Activated T-helper 1 cell treated with Interleukin-2 at 50 U/mL for 16 hours (primary cell): Measurements from ENCODE around the gene PTPRT.

ENCODE experiments used
- DNase-seq: peaks from one replicate; pipeline ENCODE4 v3.0.0-alpha.2; 2020; ENCODE audit warnings: low read depth

PTPRT gene

GRCh38 chr20:43119720-43120119 lies 70.0 kb downstream of the PTPRT start:
- DNase-seq, result no peak

DNA sequence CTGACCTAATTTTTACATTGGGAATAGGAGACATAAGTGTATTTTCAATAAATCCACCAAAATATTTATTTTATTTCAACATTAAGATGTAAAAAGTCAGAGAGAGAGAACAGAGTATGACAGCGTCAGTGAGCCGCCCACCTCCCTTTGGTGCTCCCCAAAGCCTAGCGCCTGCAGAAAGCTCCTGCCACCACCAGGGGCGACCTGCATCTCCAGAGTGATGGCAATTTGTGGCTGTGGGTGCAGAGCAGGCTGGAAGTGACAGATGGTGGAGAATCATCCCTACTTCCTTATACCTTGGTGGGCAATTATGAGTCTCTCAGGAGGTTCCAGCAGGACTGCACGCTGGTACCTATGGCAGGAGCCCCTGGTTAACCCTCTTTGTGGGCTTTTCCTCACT lies 87.3 kb downstream of the PTPRT start:
- no peak for DNase-seq

GRCh38 chr20:43096931-43097260 lies 92.8 kb downstream of the PTPRT start:
- DNase-seq, result no peak

GRCh38 chr20:43096126-43096930 lies 93.4 kb downstream of the PTPRT start:
- no peak for DNase-seq

GRCh38 chr20:43095034-43095433 lies 94.7 kb downstream of the PTPRT start:
- no peak for DNase-seq

DNA sequence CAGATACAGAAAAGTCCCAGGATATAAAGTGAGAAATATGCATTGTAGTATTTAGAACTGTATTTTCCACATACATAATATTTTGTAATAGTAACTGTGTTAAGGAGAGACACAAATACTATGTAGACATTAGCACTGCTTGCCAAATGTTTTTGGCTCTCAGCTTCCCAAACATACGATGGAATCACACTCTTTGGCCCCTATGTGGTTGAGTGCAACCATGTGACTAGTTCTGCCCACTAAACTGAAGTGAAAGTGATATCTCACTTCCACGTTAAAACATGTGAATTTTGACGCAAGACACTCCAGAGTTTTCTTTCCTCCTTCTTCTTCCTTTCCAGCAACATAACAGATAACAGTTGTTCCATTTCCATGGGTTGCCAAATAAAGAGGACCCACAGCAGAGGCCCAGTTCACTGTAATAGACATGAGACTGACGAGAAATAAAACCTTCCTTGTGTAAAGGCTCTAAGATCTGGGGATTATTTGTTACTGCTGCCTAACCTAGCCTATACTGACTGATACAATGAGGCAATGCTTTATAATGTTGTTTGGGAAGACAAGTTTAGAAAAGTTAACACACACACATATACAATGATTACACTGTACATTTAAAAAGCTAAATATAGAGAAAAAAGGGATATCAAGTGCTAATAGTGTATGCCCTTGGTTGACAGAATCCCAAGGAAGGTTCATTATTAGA lies 97.2 kb downstream of the PTPRT start:
- DNase-seq, result no peak

- DNase-seq, result no peak
These were observed 121.2 kb downstream of the PTPRT start for GRCh38 chr20:43068482-43068881.

DNA sequence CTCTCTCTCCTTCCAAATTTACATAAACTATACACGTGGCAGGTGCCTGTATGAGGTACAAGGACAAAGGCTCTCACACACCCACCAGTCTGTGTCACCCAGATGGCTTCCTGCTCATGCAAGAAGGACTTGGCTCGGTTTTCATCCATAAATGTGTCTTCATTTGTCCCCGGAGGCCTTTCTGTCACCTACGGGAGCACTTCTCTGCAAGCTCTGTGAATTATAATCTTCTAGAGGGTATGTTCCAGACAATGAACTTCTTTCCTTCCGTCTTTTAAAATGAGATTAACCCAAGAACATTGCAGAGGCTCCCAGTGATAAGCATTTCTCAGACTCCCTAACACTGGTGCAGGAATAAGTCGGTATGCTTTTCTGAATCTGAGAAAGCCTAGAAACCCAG lies 123.6 kb downstream of the PTPRT start:
- no peak for DNase-seq

- DNase-seq, result no peak
These were observed 124.4 kb downstream of the PTPRT start for GRCh38 chr20:43065299-43065698.

GRCh38 chr20:43058077-43058476 lies 131.6 kb downstream of the PTPRT start:
- DNase-seq, result no peak

DNA sequence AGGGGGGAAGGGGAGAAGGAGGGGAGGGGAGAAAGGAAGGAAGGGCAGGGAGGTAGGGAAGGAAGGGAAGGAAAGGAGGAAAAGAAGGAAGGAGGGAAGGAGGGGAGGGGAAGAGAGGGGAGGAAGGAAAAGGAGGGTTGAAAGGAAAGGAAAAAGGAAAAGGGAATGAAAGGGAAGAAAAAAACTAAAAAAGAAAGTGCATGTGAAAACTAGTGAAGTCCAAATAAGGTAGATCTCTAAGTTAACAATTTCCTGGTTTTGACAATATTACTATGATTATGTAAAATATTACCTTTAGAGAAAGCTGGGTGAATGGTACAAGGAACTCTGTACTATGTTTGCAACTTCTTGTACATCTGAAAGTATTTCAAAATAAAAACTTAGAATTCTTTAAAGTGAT lies 132.4 kb downstream of the PTPRT start:
- DNase-seq, result no peak

DNA sequence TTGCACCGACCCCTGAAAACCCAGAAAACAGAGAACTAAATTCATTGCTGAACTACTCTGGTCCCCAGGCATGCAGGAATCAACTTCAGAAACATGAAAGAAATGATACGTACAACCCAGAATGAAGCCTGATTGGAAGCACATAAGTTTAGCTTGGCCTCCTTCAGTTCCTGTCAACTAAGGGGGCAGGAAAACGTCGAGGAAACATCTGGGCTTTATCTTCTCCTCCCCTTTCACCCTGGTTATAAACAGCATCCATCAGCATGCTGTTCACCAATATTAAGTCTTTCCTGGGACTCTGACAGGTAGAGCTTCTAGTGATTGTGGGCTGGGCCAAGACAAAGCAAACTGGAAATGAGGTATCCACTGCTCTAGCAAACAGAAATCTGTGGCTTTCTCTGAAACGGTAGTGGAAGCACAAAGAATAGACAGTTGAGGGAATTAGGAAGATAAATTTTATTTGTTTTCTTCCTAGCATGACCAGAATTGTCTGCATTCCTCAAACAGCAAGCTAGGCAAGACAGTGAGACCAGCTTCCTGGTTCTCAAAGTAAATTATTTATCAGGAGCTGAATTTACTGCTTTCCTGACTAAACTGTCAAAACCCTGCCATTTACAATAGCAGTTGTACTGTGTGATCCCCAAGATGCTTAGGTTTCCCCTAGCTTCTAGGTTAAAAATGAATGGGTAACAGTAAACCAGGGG lies 134.4 kb downstream of the PTPRT start:
- no peak for DNase-seq

GRCh38 chr20:43052532-43052931 lies 137.2 kb downstream of the PTPRT start:
- no peak for DNase-seq

GRCh38 chr20:43046966-43047365 lies 142.7 kb downstream of the PTPRT start:
- no peak for DNase-seq

- no peak for DNase-seq
These were observed 145.8 kb downstream of the PTPRT start for GRCh38 chr20:43043887-43044286.

- no peak for DNase-seq
These were observed 149.3 kb downstream of the PTPRT start for GRCh38 chr20:43040427-43040826.

GRCh38 chr20:43037605-43038309 lies 151.9 kb downstream of the PTPRT start:
- no peak for DNase-seq

DNA sequence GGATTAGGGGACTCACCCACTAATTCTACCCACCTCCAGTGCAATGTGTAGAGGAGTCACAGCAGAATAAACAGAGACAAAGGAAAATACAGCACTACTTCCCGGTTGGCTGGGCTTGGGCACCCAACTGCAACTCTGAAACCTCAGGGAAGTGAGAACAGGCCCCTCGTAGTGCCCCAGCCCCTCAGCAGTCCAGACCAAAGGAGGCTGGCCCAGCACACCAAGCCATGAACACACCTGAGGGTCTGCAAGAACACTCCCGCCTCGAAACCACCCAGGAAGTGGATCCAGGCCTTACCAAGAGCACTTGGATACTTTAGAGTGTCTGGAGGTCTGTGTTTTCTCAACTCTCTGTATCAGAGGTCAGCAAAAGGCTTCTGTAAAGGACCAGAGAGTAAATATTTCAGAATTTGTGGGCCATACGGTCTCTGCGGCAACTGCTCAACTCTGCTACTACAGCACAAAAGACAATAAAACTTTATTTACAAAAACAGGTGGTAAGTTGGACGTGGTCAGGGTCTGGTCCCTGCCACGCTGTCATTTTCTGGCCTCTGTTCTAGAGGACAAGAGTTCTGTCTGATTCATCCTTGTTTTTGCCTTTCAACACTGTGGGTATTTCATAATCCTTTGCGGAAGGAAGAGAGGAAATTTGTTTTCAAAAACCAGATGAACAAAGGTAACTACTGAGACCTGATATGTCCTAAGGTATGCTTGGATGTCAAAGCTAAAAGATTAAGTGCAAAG lies 154.6 kb downstream of the PTPRT start:
- DNase-seq, result no peak

- DNase-seq, result no peak
These were observed 157.2 kb downstream of the PTPRT start for GRCh38 chr20:43032459-43032858.

GRCh38 chr20:43029176-43029575 lies 160.5 kb downstream of the PTPRT start:
- DNase-seq, result no peak

GRCh38 chr20:43028470-43028869 lies 161.2 kb downstream of the PTPRT start:
- DNase-seq, result no peak

- no peak for DNase-seq
These were observed 165.9 kb downstream of the PTPRT start for GRCh38 chr20:43023836-43024235.
